Karpas-422 (cell line): ENCODE data around the gene METTL27. TPM values are rescaled to one million over a fixed set of nuclear protein-coding genes. Genes with fewer than 3 reads are reported as not detected.

Experiments used
- DNase-seq: peaks from one replicate; pipeline ENCODE4 v3.0.0-alpha.2; 2015
- H2AFZ ChIP-seq: fragments of 200-600 bp; sonication (generic); 2 replicates; pipeline ENCODE4 v1.6.1; 2014; ENCODE audit warnings: antibody characterized with exemption, low read length, mixed read lengths
- H3K27ac ChIP-seq: fragments of 200-600 bp; sonication (generic); 2 replicates; pipeline ENCODE4 v1.5.1; 2014; ENCODE audit warnings: mild to moderate bottlenecking, low read length, moderate library complexity
- H3K27me3 ChIP-seq: fragments of 200-600 bp; sonication (generic); 2 replicates; pipeline ENCODE4 v1.6.1; 2014; ENCODE audit warnings: low read length, mixed read lengths
- H3K36me3 ChIP-seq: fragments of 200-600 bp; sonication (generic); 2 replicates; pipeline ENCODE4 v1.6.1; 2014; ENCODE audit warnings: low read length, mixed read lengths; ENCODE audit not compliant: insufficient read depth
- H3K4me1 ChIP-seq: fragments of 200-600 bp; sonication (generic); 2 replicates; pipeline ENCODE4 v1.6.1; 2014; ENCODE audit warnings: mild to moderate bottlenecking, low read length, mixed read lengths
- H3K4me2 ChIP-seq: fragments of 200-600 bp; sonication (generic); 2 replicates; pipeline ENCODE4 v1.6.1; 2014; ENCODE audit warnings: low read length, low read depth, mild to moderate bottlenecking; ENCODE audit not compliant: poor library complexity, severe bottlenecking
- H3K4me3 ChIP-seq: fragments of 200-600 bp; sonication (generic); 2 replicates; pipeline ENCODE4 v1.5.1; 2014; ENCODE audit warnings: mild to moderate bottlenecking, antibody characterized with exemption, low read length, mixed read lengths
- H3K79me2 ChIP-seq: fragments of 200-600 bp; sonication (generic); 2 replicates; pipeline ENCODE4 v1.6.1; 2014; ENCODE audit warnings: mild to moderate bottlenecking, low read length, mixed read lengths
- H3K9ac ChIP-seq: fragments of 200-600 bp; sonication (generic); 2 replicates; pipeline ENCODE4 v1.6.0; 2014; ENCODE audit warnings: low read length
- H3K9me2 ChIP-seq: fragments of 200-600 bp; sonication (generic), shearing (Covaris generic); replicated peaks from 2 replicates; pipeline ENCODE4 v1.6.0; 2014; ENCODE audit warnings: mild to moderate bottlenecking, low read length, moderate library complexity; ENCODE audit not compliant: insufficient read depth
- H3K9me3 ChIP-seq: fragments of 300-700, 200-600 bp; sonication (generic); 2 replicates; pipeline ENCODE4 v1.6.1; 2014; ENCODE audit warnings: low read length, mixed read lengths
- H4K20me1 ChIP-seq: fragments of 200-600 bp; sonication (generic); 2 replicates; pipeline ENCODE4 v1.6.1; 2014; ENCODE audit warnings: mild to moderate bottlenecking, antibody characterized with exemption, low read length, low read depth; ENCODE audit not compliant: insufficient read depth
- total RNA-seq: library from RNA; depleted of rRNA; stranded (reverse); fragments of >200 nt; shearing (Covaris generic); gene quantifications from 2 replicates; pipeline ENCODE4 v1.2.3, GENCODE V29; 2014; ENCODE audit warnings: low replicate concordance

The METTL27 gene
- total RNA-seq, 1 experiment from 2014 or later: not detected

- Histone ChIP-seq H3K27me3 (no peaks in the 10 kb centered on the region), H3K4me2 (no peak overlapping the region), H3K27ac (no peak overlapping the region), H3K9ac (no peak overlapping the region), H3K4me3 (no peak overlapping the region), H3K9me2 (no peaks in the 10 kb centered on the region), H3K4me1 (no peaks in the 10 kb centered on the region), H3K36me3 (no peaks in the 10 kb centered on the region), H2AFZ (no peak overlapping the region), H3K79me2 (no peaks in the 10 kb centered on the region), H4K20me1 (no peaks in the 10 kb centered on the region), H3K9me3 (no peaks in the 10 kb centered on the region)
- DNase-seq: no peak
These were observed 12.8 kb downstream of the METTL27 start for GRCh38 chr7:73829505-73829904.

GRCh38 chr7:73828972-73829371 lies 13.3 kb downstream of the METTL27 start:
- Histone ChIP-seq H3K4me2 (no peak overlapping the region), H3K9me3 (no peaks in the 10 kb centered on the region), H2AFZ (no peak overlapping the region), H4K20me1 (no peaks in the 10 kb centered on the region), H3K79me2 (no peaks in the 10 kb centered on the region), H3K27ac (no peak overlapping the region), H3K36me3 (no peaks in the 10 kb centered on the region), H3K27me3 (no peaks in the 10 kb centered on the region), H3K4me1 (no peaks in the 10 kb centered on the region), H3K4me3 (no peak overlapping the region), H3K9me2 (no peaks in the 10 kb centered on the region), H3K9ac (no peak overlapping the region)
- DNase-seq: no peak

- no peaks in the 10 kb centered on the region for H4K20me1 ChIP-seq
- H3K36me3 ChIP-seq: no peaks in the 10 kb centered on the region
- H2AFZ ChIP-seq: no peak overlapping the region
- H3K27ac ChIP-seq: no peak overlapping the region
- no peaks in the 10 kb centered on the region for H3K79me2 ChIP-seq
- H3K9me3 ChIP-seq: no peaks in the 10 kb centered on the region
- no peaks in the 10 kb centered on the region for H3K4me1 ChIP-seq
- DNase-seq: no peak
- H3K4me2 ChIP-seq: no peak overlapping the region
- no peak overlapping the region for H3K9ac ChIP-seq
- H3K9me2 ChIP-seq: no peaks in the 10 kb centered on the region
- no peak overlapping the region for H3K4me3 ChIP-seq
- H3K27me3 ChIP-seq: no peaks in the 10 kb centered on the region
These were observed 14.1 kb downstream of the METTL27 start for GRCh38 chr7:73828107-73828803.

- no peaks in the 10 kb centered on the region for H3K9me3 ChIP-seq
- no peaks in the 10 kb centered on the region for H3K9me2 ChIP-seq
- H3K9ac ChIP-seq: no peak overlapping the region
- no peak overlapping the region for H2AFZ ChIP-seq
- H4K20me1 ChIP-seq: no peaks in the 10 kb centered on the region
- H3K27me3 ChIP-seq: no peaks in the 10 kb centered on the region
- DNase-seq: no peak
- H3K4me2 ChIP-seq: no peak overlapping the region
- no peaks in the 10 kb centered on the region for H3K4me1 ChIP-seq
- H3K36me3 ChIP-seq: no peaks in the 10 kb centered on the region
- no peak overlapping the region for H3K4me3 ChIP-seq
- H3K79me2 ChIP-seq: no peaks in the 10 kb centered on the region
- H3K27ac ChIP-seq: no peak overlapping the region
These were observed 14.7 kb downstream of the METTL27 start for GRCh38 chr7:73827567-73828106.

DNA sequence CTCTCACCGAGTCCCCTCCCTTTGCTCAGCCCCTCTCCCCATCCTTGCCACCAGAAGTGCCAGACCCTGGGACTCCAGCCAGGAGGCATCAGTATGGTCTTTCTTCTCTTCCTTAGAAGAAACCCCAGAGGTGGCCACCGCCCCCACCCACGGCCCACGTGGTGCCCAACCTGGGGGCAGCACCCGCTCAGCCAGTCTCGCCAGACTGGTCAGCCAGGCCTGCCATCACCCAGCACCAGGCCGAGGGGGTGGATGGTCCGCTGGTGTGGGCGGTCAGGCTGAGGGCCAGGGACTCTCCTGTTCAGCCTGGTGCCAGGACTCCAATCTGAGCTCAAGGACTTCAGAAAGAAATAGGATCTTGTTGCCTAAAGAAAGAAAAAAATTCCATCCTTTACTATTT lies 17.3 kb downstream of the METTL27 start:
- DNase-seq: no peak
- H3K9ac ChIP-seq: no peak overlapping the region
- no peaks in the 10 kb centered on the region for H4K20me1 ChIP-seq
- no peak overlapping the region for H2AFZ ChIP-seq
- H3K27ac ChIP-seq: no peak overlapping the region
- H3K27me3 ChIP-seq: no peaks in the 10 kb centered on the region
- H3K9me3 ChIP-seq: no peaks in the 10 kb centered on the region
- no peaks in the 10 kb centered on the region for H3K79me2 ChIP-seq
- H3K4me3 ChIP-seq: no peak overlapping the region
- no peaks in the 10 kb centered on the region for H3K9me2 ChIP-seq
- H3K36me3 ChIP-seq: no peaks in the 10 kb centered on the region
- H3K4me2 ChIP-seq: no peak overlapping the region
- no peaks in the 10 kb centered on the region for H3K4me1 ChIP-seq

GRCh38 chr7:73823873-73824592 lies 18.3 kb downstream of the METTL27 start:
- no peaks in the 10 kb centered on the region for H3K36me3 ChIP-seq
- no peaks in the 10 kb centered on the region for H3K79me2 ChIP-seq
- no peak overlapping the region for H3K9ac ChIP-seq
- H2AFZ ChIP-seq: no peak overlapping the region
- H4K20me1 ChIP-seq: no peaks in the 10 kb centered on the region
- no peaks in the 10 kb centered on the region for H3K9me3 ChIP-seq
- H3K4me2 ChIP-seq: no peak overlapping the region
- H3K4me1 ChIP-seq: no peaks in the 10 kb centered on the region
- no peak for DNase-seq
- H3K9me2 ChIP-seq: no peaks in the 10 kb centered on the region
- no peaks in the 10 kb centered on the region for H3K27me3 ChIP-seq
- no peak overlapping the region for H3K4me3 ChIP-seq
- H3K27ac ChIP-seq: no peak overlapping the region

DNA sequence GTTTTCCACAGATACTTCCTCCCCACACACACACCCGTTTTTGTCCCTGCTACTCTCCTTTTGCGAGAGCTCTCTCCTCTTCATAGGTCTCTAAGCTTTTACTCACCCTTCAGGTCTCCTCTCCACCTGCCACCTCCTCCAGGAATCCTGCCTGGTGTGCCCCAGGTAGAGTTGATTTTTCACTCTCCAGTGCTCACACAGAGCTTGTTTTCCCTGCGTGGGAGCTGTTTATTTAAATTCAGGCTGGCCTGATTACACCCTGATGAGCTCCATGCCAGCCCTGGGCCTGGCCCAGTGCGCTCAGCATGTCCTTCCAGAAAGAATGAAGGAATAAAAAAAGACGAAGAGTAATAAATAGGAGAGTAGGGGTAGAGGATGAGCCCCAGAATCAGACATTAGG lies 19.1 kb downstream of the METTL27 start:
- H3K4me2 ChIP-seq: no peak overlapping the region
- no peaks in the 10 kb centered on the region for H4K20me1 ChIP-seq
- no peaks in the 10 kb centered on the region for H3K27me3 ChIP-seq
- no peaks in the 10 kb centered on the region for H3K4me1 ChIP-seq
- no peak overlapping the region for H3K9ac ChIP-seq
- no peaks in the 10 kb centered on the region for H3K9me2 ChIP-seq
- no peak overlapping the region for H2AFZ ChIP-seq
- DNase-seq: no peak
- H3K4me3 ChIP-seq: no peak overlapping the region
- no peaks in the 10 kb centered on the region for H3K9me3 ChIP-seq
- H3K79me2 ChIP-seq: no peaks in the 10 kb centered on the region
- H3K27ac ChIP-seq: no peak overlapping the region
- H3K36me3 ChIP-seq: no peaks in the 10 kb centered on the region

DNA sequence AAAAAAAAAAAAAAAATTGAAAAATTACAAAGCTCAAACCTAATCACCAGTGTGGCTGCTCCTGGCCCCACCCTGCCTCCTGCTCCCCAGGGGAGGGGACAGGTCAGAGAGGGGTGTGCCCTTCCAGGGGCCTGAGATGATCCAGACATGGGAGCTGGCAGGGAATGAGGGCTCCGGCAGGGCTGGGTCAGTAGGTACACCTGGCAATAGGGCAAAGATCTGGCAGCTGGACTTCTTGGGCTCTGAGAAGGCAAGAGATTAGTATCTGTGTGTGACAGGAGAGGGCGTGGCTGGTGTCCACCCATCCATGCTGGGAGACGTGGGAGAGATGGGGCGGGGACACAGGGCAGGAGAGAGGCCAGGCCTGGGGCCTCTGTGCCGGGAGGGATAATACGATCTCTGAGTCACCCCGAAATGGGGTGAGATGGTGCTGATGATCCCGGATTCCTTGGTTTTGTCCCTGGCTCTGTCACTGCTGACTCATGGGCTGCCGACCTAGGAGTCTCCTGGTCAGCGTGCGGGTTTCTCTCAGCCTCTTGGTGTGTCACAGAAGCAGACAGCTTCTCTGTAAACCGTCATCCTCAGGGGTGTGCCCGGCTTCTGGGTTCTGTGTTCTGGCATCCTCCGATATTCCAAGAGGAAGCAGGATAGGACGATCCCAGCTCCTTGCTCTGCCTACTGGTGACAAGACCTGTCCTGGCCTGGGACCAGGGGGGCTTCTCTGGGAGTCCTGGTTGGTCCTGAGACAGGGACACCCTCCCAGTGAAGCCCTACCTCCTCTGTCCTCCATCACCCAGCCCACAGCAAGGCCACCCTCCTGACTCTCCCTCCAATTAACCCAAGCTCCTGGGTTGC lies 19.8 kb downstream of the METTL27 start:
- no peaks in the 10 kb centered on the region for H3K79me2 ChIP-seq
- no peaks in the 10 kb centered on the region for H3K36me3 ChIP-seq
- no peaks in the 10 kb centered on the region for H3K27me3 ChIP-seq
- H3K4me3 ChIP-seq: no peak overlapping the region
- H3K9me3 ChIP-seq: no peaks in the 10 kb centered on the region
- H3K27ac ChIP-seq: no peak overlapping the region
- no peaks in the 10 kb centered on the region for H3K9me2 ChIP-seq
- no peak overlapping the region for H3K9ac ChIP-seq
- H4K20me1 ChIP-seq: no peaks in the 10 kb centered on the region
- DNase-seq: no peak
- H2AFZ ChIP-seq: no peak overlapping the region
- H3K4me1 ChIP-seq: no peaks in the 10 kb centered on the region
- H3K4me2 ChIP-seq: no peak overlapping the region
